Choroid plexus epithelial cell (primary cell): ENCODE measurements around the gene RUNDC1.

Experiments
- DNase-seq: peaks from one replicate; pipeline ENCODE4 v3.0.0-alpha.2; 2010; ENCODE audit warnings: low read depth
- H3K4me3 ChIP-seq: 2 replicates; pipeline ENCODE4 v1.5.1; 2011; ENCODE audit warnings: low read depth, mild to moderate bottlenecking, control low read depth, low read length, moderate library complexity
- TF ChIP-seq, protein P1 (sequence below): conservative IDR thresholded peaks from 2 replicates; pipeline ENCODE4 v1.5.1; 2011; ENCODE audit warnings: low read depth, mild to moderate bottlenecking, control low read depth, inconsistent platforms, low read length, moderate library complexity

RUNDC1 gene

DNA sequence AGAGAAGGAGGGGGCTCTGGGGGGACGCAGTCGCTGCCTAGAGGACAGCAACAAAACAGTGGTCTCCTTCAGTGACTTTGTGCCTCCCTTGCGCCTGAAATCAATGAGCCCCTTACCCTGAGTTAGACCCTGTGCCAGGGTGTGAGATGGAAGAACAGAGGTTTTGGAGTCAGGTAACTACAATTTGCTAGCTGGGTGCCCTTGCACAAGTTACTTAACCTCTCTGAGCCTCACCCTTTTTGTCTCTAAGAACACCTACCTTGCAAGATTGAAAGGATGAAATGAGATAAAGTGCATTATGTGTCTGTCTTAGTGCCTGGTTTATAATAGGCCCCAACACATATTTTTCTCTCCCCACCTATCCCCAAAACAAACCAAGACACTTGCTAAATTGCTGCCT lies 54.5 kb downstream of the RUNDC1 start:
- H3K4me3 ChIP-seq: no peak overlapping the region

GRCh38 chr17:43039646-43040045 lies 59.3 kb downstream of the RUNDC1 start:
- no peak for DNase-seq
- H3K4me3 ChIP-seq: no peak overlapping the region
- TF ChIP-seq, protein P1, sequence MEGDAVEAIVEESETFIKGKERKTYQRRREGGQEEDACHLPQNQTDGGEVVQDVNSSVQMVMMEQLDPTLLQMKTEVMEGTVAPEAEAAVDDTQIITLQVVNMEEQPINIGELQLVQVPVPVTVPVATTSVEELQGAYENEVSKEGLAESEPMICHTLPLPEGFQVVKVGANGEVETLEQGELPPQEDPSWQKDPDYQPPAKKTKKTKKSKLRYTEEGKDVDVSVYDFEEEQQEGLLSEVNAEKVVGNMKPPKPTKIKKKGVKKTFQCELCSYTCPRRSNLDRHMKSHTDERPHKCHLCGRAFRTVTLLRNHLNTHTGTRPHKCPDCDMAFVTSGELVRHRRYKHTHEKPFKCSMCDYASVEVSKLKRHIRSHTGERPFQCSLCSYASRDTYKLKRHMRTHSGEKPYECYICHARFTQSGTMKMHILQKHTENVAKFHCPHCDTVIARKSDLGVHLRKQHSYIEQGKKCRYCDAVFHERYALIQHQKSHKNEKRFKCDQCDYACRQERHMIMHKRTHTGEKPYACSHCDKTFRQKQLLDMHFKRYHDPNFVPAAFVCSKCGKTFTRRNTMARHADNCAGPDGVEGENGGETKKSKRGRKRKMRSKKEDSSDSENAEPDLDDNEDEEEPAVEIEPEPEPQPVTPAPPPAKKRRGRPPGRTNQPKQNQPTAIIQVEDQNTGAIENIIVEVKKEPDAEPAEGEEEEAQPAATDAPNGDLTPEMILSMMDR: no peak

More for the DNA sequence above, 54.5 kb downstream of the RUNDC1 start:
- TF ChIP-seq, protein P1: no peak
- no peak for DNase-seq

DNA sequence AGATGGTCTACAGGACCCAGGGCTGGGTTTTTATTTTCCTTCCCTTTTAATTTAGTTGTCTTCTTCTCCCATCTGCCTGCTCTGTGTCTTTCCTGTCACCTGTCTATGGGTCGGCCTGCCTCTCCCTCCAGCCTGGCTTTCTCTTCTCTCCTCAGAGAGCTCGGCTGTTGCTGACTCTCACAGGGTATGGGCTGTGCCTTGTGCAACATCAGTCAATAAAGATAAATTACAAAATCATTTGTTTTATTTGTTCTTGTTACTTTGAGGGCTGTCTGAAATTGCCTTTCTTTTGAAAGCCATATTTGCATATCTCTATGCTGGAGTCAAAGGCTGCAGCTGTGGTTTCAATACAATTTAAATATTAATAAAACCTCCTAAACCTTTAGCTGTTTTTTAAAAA lies 60.3 kb downstream of the RUNDC1 start:
- DNase-seq: no peak
- TF ChIP-seq, protein P1: no peak
- no peak overlapping the region for H3K4me3 ChIP-seq

- H3K4me3 ChIP-seq: no peak overlapping the region
- DNase-seq: no peak
- TF ChIP-seq, protein P1: no peak
These were observed 61.8 kb downstream of the RUNDC1 start for GRCh38 chr17:43042025-43042628.
